ENCODE measurements around the gene CACNA2D4.

The CACNA2D4 gene

GRCh38 chr12:1797991-1798640, 120.3 kb downstream of the CACNA2D4 start:
- DNase-seq, result no peak

GRCh38 chr12:1797011-1797901, 121.2 kb downstream of the CACNA2D4 start:
- DNase-seq, result peak; percentile 31 to 63

- DNase-seq, result peak in 1 of 2 donors; percentile 51
These were observed 121.9 kb downstream of the CACNA2D4 start for GRCh38 chr12:1796515-1797010.

GRCh38 chr12:1795785-1796514, 122.5 kb downstream of the CACNA2D4 start:
- DNase-seq, result peak; percentile 94 to 95

GRCh38 chr12:1795221-1795784, 123.1 kb downstream of the CACNA2D4 start:
- DNase-seq, result no peak

GRCh38 chr12:1794440-1795090, 123.9 kb downstream of the CACNA2D4 start:
- DNase-seq, result no peak

GRCh38 chr12:1793426-1794210, 124.8 kb downstream of the CACNA2D4 start:
- DNase-seq, result no peak

GRCh38 chr12:1792406-1792805, 126.0 kb downstream of the CACNA2D4 start:
- DNase-seq, result no peak

GRCh38 chr12:1791104-1791841, 127.2 kb downstream of the CACNA2D4 start:
- DNase-seq, result peak; percentile 70 to 79

GRCh38 chr12:1790444-1790843, 128.0 kb downstream of the CACNA2D4 start:
- no peak for DNase-seq

- DNase-seq, result no peak
These were observed 130.7 kb downstream of the CACNA2D4 start for GRCh38 chr12:1787714-1788113.

- no peak for DNase-seq
These were observed 136.2 kb downstream of the CACNA2D4 start for GRCh38 chr12:1782215-1782614.

GRCh38 chr12:1781772-1782171, 136.7 kb downstream of the CACNA2D4 start:
- no peak for DNase-seq

GRCh38 chr12:1779783-1780182, 138.7 kb downstream of the CACNA2D4 start:
- DNase-seq, result no peak

- no peak for DNase-seq
These were observed 139.5 kb downstream of the CACNA2D4 start for GRCh38 chr12:1778911-1779310.

GRCh38 chr12:1777798-1778197, 140.7 kb downstream of the CACNA2D4 start:
- no peak for DNase-seq

GRCh38 chr12:1776170-1776921, 142.1 kb downstream of the CACNA2D4 start:
- no peak for DNase-seq

- no peak for DNase-seq
These were observed 144.4 kb downstream of the CACNA2D4 start for GRCh38 chr12:1773937-1774655.

GRCh38 chr12:1769809-1770494, 148.5 kb downstream of the CACNA2D4 start:
- DNase-seq, result no peak
